Neural cell (in vitro differentiated cells): ENCODE data around the gene MUS81. TPM values are rescaled to one million over a fixed set of nuclear protein-coding genes. Genes with fewer than 3 reads are reported as not detected.

Experiments
- H2AFZ ChIP-seq: fragments of 200-600, 300-800 bp; sonication (generic), shearing (Covaris generic); 2 replicates; pipeline ENCODE4 v1.6.0; 2014; ENCODE audit warnings: low read depth, mild to moderate bottlenecking, antibody characterized with exemption, low read length, moderate library complexity
- H3F3A ChIP-seq: fragments of 200-600 bp; shearing (Covaris generic); 2 replicates; pipeline ENCODE4 v1.6.1; 2016; ENCODE audit warnings: mild to moderate bottlenecking, moderate library complexity, mixed read lengths, antibody characterized with exemption, low read length; ENCODE audit not compliant: insufficient read depth, poor library complexity, severe bottlenecking
- H3K27ac ChIP-seq: fragments of 200-600, 300-800 bp; sonication (generic), shearing (Covaris generic); 2 replicates; pipeline ENCODE4 v1.5.1; 2014; ENCODE audit warnings: mild to moderate bottlenecking, low read length, moderate library complexity
- H3K27me3 ChIP-seq: fragments of 300-800, 200-600 bp; sonication (generic), shearing (Covaris generic); 2 replicates; pipeline ENCODE4 v1.6.0; 2014; ENCODE audit warnings: mild to moderate bottlenecking, low read depth, low read length, moderate library complexity; ENCODE audit not compliant: insufficient read depth
- H3K36me3 ChIP-seq: fragments of 300-800, 200-600 bp; sonication (generic), shearing (Covaris generic); 2 replicates; pipeline ENCODE4 v1.5.1; 2014; ENCODE audit warnings: mild to moderate bottlenecking, antibody characterized with exemption, low read length, moderate library complexity; ENCODE audit not compliant: insufficient read depth
- H3K4me2 ChIP-seq: fragments of 300-800, 200-600 bp; sonication (generic), shearing (Covaris generic); 2 replicates; pipeline ENCODE4 v1.6.0; 2014; ENCODE audit warnings: mild to moderate bottlenecking, low read length
- H3K4me3 ChIP-seq: fragments of 300-800, 200-600 bp; sonication (generic), shearing (Covaris generic); 2 replicates; pipeline ENCODE4 v1.5.1; 2014; ENCODE audit warnings: mild to moderate bottlenecking, low read length, moderate library complexity
- H3K79me2 ChIP-seq: fragments of 200-600 bp; shearing (Covaris generic); replicated peaks from 2 replicates; pipeline ENCODE4 v1.6.0; 2014; ENCODE audit warnings: mild to moderate bottlenecking, low read length, moderate library complexity; ENCODE audit not compliant: insufficient read depth
- H3K9ac ChIP-seq: fragments of 300-800, 200-600 bp; sonication (generic), shearing (Covaris generic); 2 replicates; pipeline ENCODE4 v1.6.1; 2016; ENCODE audit warnings: mild to moderate bottlenecking, low read length, mixed read lengths
- H3K9me2 ChIP-seq: fragments of 200-600 bp; shearing (Covaris generic); 2 replicates; pipeline ENCODE4 v1.6.1; 2016; ENCODE audit warnings: mild to moderate bottlenecking, low read length, mixed read lengths; ENCODE audit not compliant: insufficient read depth
- H3K9me3 ChIP-seq: fragments of 200-600, 300-800 bp; sonication (generic), shearing (Covaris generic); 2 replicates; pipeline ENCODE4 v1.6.1; 2016; ENCODE audit warnings: mild to moderate bottlenecking, mixed run types, low read length, moderate library complexity, mixed read lengths
- H4K20me1 ChIP-seq: fragments of 200-600 bp; shearing (Covaris generic); 2 replicates; pipeline ENCODE4 v1.6.1; 2016; ENCODE audit warnings: mild to moderate bottlenecking, mixed run types; ENCODE audit not compliant: insufficient read depth
- EP300 ChIP-seq: fragments of 450-650 bp; conservative IDR thresholded peaks from 2 replicates; pipeline ENCODE4 v1.6.1; 2014; ENCODE audit warnings: antibody characterized with exemption, mild to moderate bottlenecking, moderate library complexity; ENCODE audit not compliant: poor library complexity, severe bottlenecking
- EZH2 ChIP-seq: fragments of 200-600, 300-800 bp; shearing (Covaris generic), sonication (generic); IDR thresholded peaks from 2 replicates; pipeline ENCODE4 v1.6.1; 2014; ENCODE audit warnings: antibody characterized with exemption, low read length, borderline replicate concordance, mild to moderate bottlenecking; ENCODE audit not compliant: insufficient read depth, poor library complexity, severe bottlenecking
- MXI1 ChIP-seq: fragments of 450-650 bp; conservative IDR thresholded peaks from 2 replicates; pipeline ENCODE4 v1.6.1; 2014; ENCODE audit warnings: antibody characterized with exemption, mild to moderate bottlenecking; ENCODE audit not compliant: poor library complexity, severe bottlenecking
- POLR2AphosphoS5 ChIP-seq: IDR thresholded peaks from 2 replicates; pipeline ENCODE4 v1.6.1; 2012
- RAD21 ChIP-seq: fragments of 450-650 bp; conservative IDR thresholded peaks from 2 replicates; pipeline ENCODE4 v1.6.1; 2014; ENCODE audit warnings: antibody characterized with exemption, mild to moderate bottlenecking, moderate library complexity
- SMC3 ChIP-seq: fragments of 450-650 bp; conservative IDR thresholded peaks from 2 replicates; pipeline ENCODE4 v1.6.1; 2014; ENCODE audit warnings: antibody characterized with exemption, mild to moderate bottlenecking, moderate library complexity; ENCODE audit not compliant: poor library complexity
- TAF1 ChIP-seq: IDR thresholded peaks from 2 replicates; pipeline ENCODE4 v1.6.1; 2012; ENCODE audit warnings: low read depth
- polyA plus RNA-seq: library from polyadenylated mRNA; depleted of rRNA; stranded (reverse); fragments of >200 nt; gene quantifications from 2 replicates; pipeline ENCODE4 v1.2.3, GENCODE V29; 2014
- TF ChIP-seq, protein P1 (sequence below): IDR thresholded peaks from 2 replicates; pipeline ENCODE4 v1.6.1; 2012; ENCODE audit warnings: borderline replicate concordance
- TF ChIP-seq, protein P2 (sequence below): fragments of 450-650 bp; IDR thresholded peaks from 2 replicates; pipeline ENCODE4 v1.5.1; 2014; ENCODE audit warnings: antibody characterized with exemption, mild to moderate bottlenecking, moderate library complexity; ENCODE audit not compliant: poor library complexity, severe bottlenecking

MUS81 gene
- polyA plus RNA-seq, 1 donor from 2014 or later, result 183 TPM

DNA sequence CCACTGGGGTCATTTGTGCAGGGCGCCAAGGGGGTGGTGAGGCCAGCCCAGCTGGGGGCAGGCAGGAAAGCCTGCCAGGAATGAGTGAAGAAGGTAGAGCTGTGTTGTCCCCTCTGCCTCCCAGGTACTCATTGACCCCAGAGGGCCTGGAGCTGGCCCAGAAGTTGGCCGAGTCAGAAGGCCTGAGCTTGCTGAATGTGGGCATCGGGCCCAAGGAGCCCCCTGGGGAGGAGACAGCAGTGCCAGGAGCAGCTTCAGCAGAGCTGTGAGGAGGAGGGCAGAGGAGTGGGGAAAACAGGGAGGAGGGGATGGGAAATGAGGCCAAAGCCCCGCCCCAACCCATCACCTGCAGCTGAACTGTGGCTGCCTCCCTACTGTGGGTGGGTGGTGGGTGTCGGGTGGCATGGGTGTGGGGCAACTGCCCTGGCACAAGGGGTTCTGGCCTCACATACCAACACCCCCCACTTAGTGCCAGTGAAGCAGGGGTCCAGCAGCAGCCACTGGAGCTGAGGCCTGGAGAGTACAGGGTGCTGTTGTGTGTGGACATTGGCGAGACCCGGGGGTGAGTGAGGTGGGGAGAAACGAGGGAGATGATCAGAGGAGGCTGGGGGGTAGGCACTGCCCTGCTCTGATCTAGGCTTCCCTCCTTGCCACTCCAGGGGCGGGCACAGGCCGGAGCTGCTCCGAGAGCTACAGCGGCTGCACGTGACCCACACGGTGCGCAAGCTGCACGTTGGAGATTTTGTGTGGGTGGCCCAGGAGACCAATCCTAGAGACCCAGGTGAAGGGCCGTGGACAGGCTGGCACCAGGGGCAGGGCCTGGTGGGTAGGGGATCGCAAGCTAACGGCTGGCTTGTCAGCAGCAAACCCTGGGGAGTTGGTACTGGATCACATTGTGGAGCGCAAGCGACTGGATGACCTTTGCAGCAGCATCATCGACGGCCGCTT lies 3.0 kb downstream of the MUS81 start:
- no peaks in the 10 kb centered on the region for H3K36me3 ChIP-seq
- H3K4me3 ChIP-seq, result no peak overlapping the region
- no peaks in the 10 kb centered on the region for H3K9me3 ChIP-seq
- H3K79me2 ChIP-seq, result peaks cover 15% of the 10 kb centered on the region
- peaks cover 5% of the 10 kb centered on the region for H3F3A ChIP-seq
- no peak for TF ChIP-seq RAD21
- TF ChIP-seq, protein P1, sequence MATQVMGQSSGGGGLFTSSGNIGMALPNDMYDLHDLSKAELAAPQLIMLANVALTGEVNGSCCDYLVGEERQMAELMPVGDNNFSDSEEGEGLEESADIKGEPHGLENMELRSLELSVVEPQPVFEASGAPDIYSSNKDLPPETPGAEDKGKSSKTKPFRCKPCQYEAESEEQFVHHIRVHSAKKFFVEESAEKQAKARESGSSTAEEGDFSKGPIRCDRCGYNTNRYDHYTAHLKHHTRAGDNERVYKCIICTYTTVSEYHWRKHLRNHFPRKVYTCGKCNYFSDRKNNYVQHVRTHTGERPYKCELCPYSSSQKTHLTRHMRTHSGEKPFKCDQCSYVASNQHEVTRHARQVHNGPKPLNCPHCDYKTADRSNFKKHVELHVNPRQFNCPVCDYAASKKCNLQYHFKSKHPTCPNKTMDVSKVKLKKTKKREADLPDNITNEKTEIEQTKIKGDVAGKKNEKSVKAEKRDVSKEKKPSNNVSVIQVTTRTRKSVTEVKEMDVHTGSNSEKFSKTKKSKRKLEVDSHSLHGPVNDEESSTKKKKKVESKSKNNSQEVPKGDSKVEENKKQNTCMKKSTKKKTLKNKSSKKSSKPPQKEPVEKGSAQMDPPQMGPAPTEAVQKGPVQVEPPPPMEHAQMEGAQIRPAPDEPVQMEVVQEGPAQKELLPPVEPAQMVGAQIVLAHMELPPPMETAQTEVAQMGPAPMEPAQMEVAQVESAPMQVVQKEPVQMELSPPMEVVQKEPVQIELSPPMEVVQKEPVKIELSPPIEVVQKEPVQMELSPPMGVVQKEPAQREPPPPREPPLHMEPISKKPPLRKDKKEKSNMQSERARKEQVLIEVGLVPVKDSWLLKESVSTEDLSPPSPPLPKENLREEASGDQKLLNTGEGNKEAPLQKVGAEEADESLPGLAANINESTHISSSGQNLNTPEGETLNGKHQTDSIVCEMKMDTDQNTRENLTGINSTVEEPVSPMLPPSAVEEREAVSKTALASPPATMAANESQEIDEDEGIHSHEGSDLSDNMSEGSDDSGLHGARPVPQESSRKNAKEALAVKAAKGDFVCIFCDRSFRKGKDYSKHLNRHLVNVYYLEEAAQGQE, result no peak
- no peak for TF ChIP-seq SMC3
- TF ChIP-seq, protein P2, sequence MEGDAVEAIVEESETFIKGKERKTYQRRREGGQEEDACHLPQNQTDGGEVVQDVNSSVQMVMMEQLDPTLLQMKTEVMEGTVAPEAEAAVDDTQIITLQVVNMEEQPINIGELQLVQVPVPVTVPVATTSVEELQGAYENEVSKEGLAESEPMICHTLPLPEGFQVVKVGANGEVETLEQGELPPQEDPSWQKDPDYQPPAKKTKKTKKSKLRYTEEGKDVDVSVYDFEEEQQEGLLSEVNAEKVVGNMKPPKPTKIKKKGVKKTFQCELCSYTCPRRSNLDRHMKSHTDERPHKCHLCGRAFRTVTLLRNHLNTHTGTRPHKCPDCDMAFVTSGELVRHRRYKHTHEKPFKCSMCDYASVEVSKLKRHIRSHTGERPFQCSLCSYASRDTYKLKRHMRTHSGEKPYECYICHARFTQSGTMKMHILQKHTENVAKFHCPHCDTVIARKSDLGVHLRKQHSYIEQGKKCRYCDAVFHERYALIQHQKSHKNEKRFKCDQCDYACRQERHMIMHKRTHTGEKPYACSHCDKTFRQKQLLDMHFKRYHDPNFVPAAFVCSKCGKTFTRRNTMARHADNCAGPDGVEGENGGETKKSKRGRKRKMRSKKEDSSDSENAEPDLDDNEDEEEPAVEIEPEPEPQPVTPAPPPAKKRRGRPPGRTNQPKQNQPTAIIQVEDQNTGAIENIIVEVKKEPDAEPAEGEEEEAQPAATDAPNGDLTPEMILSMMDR, result no peak
- no peak for TF ChIP-seq TAF1
- no peak for TF ChIP-seq EP300
- no peak for TF ChIP-seq MXI1
- no peak for TF ChIP-seq POLR2AphosphoS5
- TF ChIP-seq EZH2, result no peak
- no peak overlapping the region for H3K4me2 ChIP-seq
- H3K9me2 ChIP-seq, result no peaks in the 10 kb centered on the region
- no peak overlapping the region for H3K27ac ChIP-seq
- no peak overlapping the region for H3K9ac ChIP-seq
- H3K27me3 ChIP-seq, result no peaks in the 10 kb centered on the region
- no peaks in the 10 kb centered on the region for H4K20me1 ChIP-seq
- H2AFZ ChIP-seq, result no peak overlapping the region

DNA sequence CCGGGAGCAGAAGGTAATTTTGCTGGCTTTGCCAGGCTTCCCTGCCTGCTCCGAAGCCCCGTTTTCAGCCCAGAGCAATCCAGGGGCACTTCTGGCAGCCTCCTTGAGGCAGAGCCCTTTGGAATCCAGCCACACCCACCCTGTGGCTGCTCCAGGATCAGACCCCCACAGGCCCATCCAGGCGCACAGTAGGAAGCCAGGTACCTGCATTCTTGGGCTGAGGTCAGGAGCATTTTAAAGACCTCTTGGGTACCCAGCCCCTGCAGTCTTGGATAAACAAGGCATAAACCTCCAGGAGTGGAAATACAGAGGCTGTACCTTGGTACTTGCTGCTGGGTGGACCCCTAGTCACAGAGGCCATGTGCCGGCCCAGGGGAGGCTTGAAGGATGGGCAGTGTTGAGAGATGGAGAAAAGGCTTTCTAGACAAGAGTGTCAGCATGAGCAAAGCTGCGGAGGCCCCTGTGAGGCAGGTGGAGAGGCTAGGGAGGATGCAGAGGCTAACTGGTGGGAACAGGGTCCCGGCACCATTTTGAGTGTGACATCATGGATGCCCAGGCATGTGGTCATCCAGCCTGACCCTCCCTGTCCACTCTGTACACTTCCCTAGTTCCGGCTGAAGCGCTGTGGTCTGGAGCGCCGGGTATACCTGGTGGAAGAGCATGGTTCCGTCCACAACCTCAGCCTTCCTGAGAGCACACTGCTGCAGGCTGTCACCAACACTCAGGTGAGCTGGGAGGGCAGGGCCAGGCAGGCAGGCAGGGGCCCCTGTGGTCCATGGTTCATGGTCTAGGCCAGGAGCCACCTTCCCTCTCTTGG lies 3.9 kb downstream of the MUS81 start:
- Histone ChIP-seq H3K9me3 (no peaks in the 10 kb centered on the region), H3K27ac (no peak overlapping the region), H4K20me1 (no peaks in the 10 kb centered on the region), H3K9me2 (no peaks in the 10 kb centered on the region), H3K79me2 (peaks cover 15% of the 10 kb centered on the region), H3K27me3 (no peaks in the 10 kb centered on the region), H3K9ac (no peak overlapping the region), H3K4me3 (no peak overlapping the region), H3K4me2 (no peak overlapping the region), H2AFZ (no peak overlapping the region), H3K36me3 (no peaks in the 10 kb centered on the region), H3F3A (no peaks in the 10 kb centered on the region)
- TF ChIP-seq SMC3 (no peak), EZH2 (no peak), TAF1 (no peak), EP300 (no peak), MXI1 (no peak), POLR2AphosphoS5 (no peak), RAD21 (no peak)
- TF ChIP-seq, protein P2, result no peak
- TF ChIP-seq, protein P1, result no peak
